NCI-H2171 treated with DMSO at 0.1 percent for 48 hours (cell line): ENCODE measurements around the gene OCA2.
"Not testable (repeated sequence)": the region's sequence is repeated elsewhere in the genome, so short reads cannot be mapped to it uniquely, and the experiment has no call there.

ENCODE experiments used
- DNase-seq: peaks from one replicate; lab custom pipeline; 2025; lab: John Stamatoyannopoulos, UW

The OCA2 gene

DNA sequence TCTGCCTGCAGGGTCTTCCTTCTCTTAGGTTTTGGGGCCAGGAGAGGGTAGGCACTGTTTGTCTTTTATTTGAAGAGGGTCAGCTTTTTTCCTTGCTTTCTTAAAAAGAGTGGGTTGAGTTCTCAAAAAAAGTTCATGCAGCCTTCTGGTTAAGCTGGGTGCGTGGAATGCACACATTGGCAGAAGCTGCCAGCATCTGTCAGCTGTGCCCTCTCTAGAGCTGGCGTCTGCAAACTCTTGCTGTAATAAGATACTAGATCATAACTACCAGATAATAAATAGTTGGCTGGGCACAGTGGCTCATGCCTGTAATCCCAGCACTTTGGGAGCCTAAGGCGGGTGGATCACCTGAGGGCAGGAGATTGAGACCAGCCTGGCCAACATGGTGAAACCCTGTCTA is 373.4 kb downstream of the OCA2 start:
- DNase-seq: peak; percentile 66

DNA sequence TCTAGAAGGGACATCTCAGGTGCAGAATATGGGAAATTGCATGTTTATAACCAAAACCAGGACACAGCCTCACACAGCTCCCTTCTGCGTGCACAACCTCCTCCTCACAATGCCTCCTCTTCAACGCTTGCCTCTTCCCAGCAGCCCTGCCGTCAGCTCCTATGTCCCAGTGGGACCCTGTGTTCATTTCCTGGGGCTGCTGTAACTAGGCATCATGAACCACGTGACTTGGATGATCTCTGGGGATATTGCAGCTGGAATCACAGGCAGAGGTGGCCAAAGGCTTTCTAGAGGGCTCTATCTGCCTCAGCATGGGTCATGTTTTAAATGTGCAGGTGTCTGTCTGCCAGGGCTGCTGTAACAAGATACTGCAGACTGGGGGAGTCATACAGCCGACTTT is 375.3 kb downstream of the OCA2 start:
- peak; percentile 13 for DNase-seq

DNA sequence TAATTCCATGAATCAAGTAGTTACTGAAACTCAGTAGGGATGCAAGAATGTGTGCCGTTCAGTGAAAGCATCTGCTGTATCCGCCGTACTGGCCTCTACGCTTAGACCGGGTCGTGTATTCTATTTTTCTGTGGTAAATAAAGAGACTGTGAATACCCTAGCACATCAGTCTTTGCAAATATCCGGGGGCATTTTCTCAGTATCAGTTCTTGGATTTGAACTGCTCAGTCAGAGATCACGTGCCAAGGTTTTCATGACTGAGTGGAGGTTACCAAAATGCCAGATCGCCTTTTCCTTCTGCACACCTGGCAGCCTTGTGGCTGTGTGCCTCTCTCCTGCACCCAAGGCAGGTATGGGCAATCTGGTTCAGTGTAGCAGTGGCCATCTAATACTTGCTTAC is 377.0 kb downstream of the OCA2 start:
- no peak for DNase-seq

DNA sequence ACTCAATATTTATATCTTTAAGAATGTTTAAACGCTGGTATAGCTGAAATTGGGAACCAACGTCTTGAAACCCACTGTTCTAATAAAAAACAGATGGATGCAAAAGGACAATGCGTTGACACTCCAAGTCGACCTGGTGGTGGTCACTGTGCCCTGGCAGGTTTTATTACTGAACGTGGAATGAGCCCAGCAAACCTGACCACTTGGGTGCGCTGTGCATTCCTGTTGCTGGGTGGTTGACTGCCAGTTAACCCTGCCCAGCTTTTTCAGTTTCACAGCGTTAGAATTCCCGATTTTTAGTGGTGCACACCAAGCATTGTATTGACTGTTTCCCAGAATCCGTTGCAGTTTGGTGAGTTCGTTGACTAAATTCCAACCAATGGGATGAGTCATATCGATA is 384.4 kb downstream of the OCA2 start:
- no peak for DNase-seq

DNA sequence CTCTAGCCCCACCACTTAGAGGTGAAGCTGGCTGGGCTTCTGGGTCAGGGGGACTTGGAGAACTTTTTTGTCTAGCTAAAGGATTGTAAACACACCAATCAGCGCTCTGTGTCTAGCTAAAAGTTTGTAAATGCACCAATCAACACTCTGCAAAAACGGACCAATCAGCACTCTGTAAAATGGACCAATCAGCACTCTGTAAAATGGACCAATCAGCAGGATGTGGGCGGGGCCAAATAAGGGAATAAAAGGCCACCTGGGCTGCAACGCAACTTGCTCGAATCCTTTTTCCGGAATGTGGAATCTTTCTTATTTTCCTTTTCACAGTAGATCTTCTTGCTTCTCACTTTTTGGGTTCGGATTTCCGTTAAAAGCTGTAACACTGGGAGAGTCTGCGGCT is 385.3 kb downstream of the OCA2 start:
- not testable (repeated sequence) for DNase-seq

DNA sequence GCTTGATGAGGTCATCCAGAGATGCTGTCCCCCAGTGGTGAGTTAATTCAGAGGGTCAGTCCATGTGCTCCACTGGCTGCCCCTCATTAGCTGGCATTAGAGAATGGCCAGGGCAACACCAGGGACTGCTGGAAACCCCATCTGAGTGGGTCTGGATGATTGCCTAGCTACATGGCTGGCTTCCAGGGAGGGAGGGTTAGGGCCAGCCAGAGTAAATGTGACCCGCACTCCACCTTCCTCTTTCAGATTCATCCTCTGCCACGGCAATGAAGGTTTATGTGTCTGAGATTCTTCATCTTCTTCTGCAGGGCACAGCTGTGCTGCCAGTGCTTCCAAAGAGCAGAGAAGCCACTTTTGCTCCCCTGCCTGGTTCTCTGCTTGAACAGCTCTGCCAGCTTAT is 391.9 kb downstream of the OCA2 start:
- DNase-seq: no peak

DNA sequence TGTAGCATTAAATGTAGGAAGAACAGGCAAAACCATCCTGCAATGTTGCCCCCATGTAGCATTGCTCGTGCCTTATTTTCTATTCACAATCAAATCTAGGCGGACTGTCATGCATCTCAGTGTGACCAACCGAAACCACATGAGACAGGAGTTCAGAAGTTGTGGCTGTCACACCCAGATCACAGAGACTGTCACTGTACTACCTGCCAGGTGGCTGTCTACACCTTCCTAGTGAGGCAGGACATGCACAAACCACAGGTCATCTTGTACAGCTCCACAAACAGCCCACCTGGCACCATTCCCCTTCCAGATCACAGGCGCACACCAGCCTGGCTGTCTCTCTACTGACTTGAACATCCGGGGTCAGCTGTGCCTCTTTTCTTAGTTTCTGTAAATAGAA is 392.8 kb downstream of the OCA2 start:
- DNase-seq: peak; percentile 52

DNA sequence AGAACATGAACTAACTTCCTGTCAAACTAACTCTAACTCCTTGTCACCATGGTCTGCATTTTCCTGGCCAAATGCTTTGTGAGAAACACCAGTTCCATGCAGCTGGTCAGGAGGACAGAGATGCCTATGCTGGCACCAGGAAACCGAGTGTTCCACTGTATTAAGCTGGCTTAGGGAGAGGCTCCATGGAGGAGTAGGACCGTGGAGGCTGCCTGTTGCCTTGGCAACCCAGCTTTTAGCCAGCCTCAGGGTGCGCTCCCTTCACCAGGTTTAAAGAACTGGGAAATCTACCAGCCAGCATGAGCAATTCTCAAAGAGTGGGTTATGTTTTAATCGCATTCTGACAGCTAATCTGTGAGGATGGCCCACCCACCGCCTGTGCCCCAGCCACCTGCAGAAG is 394.1 kb downstream of the OCA2 start:
- no peak for DNase-seq
